HL-60 (cell line): Measurements from ENCODE around the gene PRIM1.

ENCODE experiments used
- GABPA ChIP-seq: IDR thresholded peaks from 2 replicates; pipeline ENCODE4 v1.6.1; 2012; ENCODE audit warnings: low read depth
- POLR2AphosphoS5 ChIP-seq: IDR thresholded peaks from 2 replicates; pipeline ENCODE4 v1.6.1; 2012; ENCODE audit warnings: low read depth
- REST ChIP-seq: IDR thresholded peaks from 2 replicates; pipeline ENCODE4 v1.6.1; 2012; ENCODE audit warnings: low read depth; ENCODE audit not compliant: insufficient replicate concordance
- TF ChIP-seq, protein P1 (sequence below): IDR thresholded peaks from one replicate; pipeline ENCODE4 v1.5.1; 2011; ENCODE audit warnings: low read length, control low read depth, inconsistent platforms; ENCODE audit not compliant: insufficient read depth

DNA sequence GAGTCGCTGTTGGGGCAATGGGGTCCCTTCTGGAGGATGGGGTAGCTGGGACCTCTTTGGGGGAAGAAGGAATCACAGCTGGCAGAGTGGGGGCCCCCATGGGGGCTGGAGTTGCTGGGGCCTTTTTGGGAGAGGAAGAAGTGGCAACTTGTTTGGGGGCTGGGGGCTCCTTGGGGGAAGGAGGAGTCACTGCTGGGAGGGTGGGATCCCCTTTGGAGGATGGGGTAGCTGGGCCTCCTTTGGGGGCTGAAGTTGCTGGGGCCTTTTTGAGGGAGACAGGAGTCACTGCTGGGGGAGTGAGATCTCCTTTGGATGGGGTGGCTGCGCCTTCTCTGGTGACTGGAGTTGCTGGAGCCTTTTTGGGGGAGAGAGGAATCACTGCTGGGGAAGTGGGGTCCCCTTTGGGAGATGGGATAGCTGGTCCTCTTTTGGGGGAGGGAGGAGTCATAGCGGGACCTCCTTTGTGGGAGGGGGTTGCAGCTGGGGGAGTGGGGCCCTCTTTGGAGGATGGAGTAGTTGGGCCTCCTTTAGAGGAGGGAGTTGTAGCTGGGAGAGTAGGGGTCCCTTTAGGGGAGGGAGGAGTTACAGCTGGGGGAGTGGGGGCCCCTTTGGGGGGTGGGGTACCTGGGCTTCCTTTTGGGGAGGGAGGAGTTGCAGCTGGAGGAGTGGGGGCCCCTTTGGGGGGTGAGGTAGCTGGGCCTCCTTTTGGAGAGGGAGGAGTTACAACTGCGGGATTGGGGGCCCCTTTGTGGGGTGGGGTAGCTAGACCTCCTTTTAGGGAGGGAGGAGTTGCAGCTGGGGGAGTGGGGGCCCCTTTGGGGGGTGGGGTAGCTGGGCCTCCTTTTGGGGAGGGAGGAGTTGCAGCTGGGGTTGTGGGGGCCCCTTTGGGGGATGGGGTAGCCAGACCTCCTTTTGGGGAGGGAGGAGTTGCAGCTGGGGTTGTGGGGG, 34.9 kb downstream of the PRIM1 start:
- no peak for TF ChIP-seq GABPA
- TF ChIP-seq, protein P1, sequence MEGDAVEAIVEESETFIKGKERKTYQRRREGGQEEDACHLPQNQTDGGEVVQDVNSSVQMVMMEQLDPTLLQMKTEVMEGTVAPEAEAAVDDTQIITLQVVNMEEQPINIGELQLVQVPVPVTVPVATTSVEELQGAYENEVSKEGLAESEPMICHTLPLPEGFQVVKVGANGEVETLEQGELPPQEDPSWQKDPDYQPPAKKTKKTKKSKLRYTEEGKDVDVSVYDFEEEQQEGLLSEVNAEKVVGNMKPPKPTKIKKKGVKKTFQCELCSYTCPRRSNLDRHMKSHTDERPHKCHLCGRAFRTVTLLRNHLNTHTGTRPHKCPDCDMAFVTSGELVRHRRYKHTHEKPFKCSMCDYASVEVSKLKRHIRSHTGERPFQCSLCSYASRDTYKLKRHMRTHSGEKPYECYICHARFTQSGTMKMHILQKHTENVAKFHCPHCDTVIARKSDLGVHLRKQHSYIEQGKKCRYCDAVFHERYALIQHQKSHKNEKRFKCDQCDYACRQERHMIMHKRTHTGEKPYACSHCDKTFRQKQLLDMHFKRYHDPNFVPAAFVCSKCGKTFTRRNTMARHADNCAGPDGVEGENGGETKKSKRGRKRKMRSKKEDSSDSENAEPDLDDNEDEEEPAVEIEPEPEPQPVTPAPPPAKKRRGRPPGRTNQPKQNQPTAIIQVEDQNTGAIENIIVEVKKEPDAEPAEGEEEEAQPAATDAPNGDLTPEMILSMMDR, result no peak
- no peak for TF ChIP-seq POLR2AphosphoS5
- TF ChIP-seq REST, result no peak
